NCI-H82 treated with DMSO at 0.1 percent for 48 hours (cell line): ENCODE measurements around the gene ADPRH.
A peak's percentile ranks its signal among the peaks of the same experiment; 100 is the strongest.
"Not testable (repeated sequence)": the region's sequence is repeated elsewhere in the genome, so short reads cannot be mapped to it uniquely, and the experiment has no call there.

Source experiments
- DNase-seq: peaks from one replicate; lab custom pipeline; 2025; ENCODE audit not compliant: unreplicated experiment; lab: John Stamatoyannopoulos, UW

Gene ADPRH

GRCh38 chr3:119579366-119580066 lies at the start of gene ADPRH:
ADPRH (plus strand) TSS chr3:119579492; CDS start chr3:119582170, 2,678 bp downstream.
- DNase-seq = no peak

GRCh38 chr3:119529883-119530282 lies 49.4 kb upstream of the ADPRH start:
- DNase-seq = no peak

- no peak for DNase-seq
These were observed 48.8 kb upstream of the ADPRH start for GRCh38 chr3:119530456-119530855.

- no peak for DNase-seq
These were observed 48.1 kb upstream of the ADPRH start for GRCh38 chr3:119531151-119531550.

- no peak for DNase-seq
These were observed 45.0 kb upstream of the ADPRH start for GRCh38 chr3:119534296-119534695.

- no peak for DNase-seq
These were observed 42.5 kb upstream of the ADPRH start for GRCh38 chr3:119536757-119537156.

- no peak for DNase-seq
These were observed 40.5 kb upstream of the ADPRH start for GRCh38 chr3:119538772-119539171.

- no peak for DNase-seq
These were observed 37.7 kb upstream of the ADPRH start for GRCh38 chr3:119541547-119541946.

- DNase-seq = no peak
These were observed 37.0 kb upstream of the ADPRH start for GRCh38 chr3:119542168-119542767.

- DNase-seq = no peak
These were observed 36.1 kb upstream of the ADPRH start for GRCh38 chr3:119543147-119543546.

- DNase-seq = no peak
These were observed 32.1 kb upstream of the ADPRH start for GRCh38 chr3:119547227-119547626.

GRCh38 chr3:119548341-119548740 lies 31.0 kb upstream of the ADPRH start:
- no peak for DNase-seq

GRCh38 chr3:119550192-119550910 lies 28.9 kb upstream of the ADPRH start:
- DNase-seq = no peak

GRCh38 chr3:119551598-119551997 lies 27.7 kb upstream of the ADPRH start:
- no peak for DNase-seq

- not testable (repeated sequence) for DNase-seq
These were observed 26.4 kb upstream of the ADPRH start for GRCh38 chr3:119552928-119553327.

GRCh38 chr3:119553823-119554415 lies 25.4 kb upstream of the ADPRH start:
- DNase-seq = no peak

- DNase-seq = no peak
These were observed 24.0 kb upstream of the ADPRH start for GRCh38 chr3:119555309-119555735.

GRCh38 chr3:119555929-119556328 lies 23.4 kb upstream of the ADPRH start:
- DNase-seq = no peak

- peak; percentile 83 for DNase-seq
These were observed 22.0 kb upstream of the ADPRH start for GRCh38 chr3:119557192-119557876.

GRCh38 chr3:119557877-119558269 lies 21.4 kb upstream of the ADPRH start:
- no peak for DNase-seq
